Fibroblast of upper back skin (primary cell): ENCODE results near the gene TNFRSF9.

Experiments used
- DNase-seq: peaks from one replicate; pipeline ENCODE4 v3.0.0-alpha.2; 2013

The TNFRSF9 gene

DNA sequence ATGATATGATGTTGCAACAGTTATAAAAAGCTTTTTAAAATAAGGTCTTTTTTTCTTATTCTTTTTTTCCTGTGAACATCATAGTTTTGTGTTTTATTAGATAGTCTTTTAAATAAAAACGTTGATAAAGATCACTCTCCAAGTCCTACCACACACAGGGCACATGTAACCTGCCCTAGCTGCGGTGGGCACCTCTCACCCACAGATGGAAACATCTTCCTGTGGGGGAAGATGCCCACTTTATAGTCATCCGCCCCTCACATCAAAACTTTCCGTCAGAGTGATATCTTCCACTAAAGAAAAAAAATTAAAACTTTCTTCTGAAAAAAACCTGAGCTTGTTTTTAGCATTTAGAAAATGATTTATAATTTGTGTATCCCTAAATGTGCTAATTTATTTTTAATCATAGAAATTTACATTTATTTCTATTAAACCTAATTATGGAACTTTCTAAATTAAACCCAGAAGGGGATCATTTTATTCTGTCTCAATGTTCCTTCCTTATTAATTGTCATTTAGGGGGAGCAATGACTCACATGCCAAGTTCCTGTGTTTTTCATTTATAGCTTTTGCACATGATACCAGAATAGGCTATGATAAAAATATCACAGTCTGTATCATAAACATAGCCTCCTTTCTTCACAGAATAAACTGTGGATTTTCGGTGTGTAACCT is 24.7 kb downstream of the TNFRSF9 start:
- DNase-seq = no peak

DNA sequence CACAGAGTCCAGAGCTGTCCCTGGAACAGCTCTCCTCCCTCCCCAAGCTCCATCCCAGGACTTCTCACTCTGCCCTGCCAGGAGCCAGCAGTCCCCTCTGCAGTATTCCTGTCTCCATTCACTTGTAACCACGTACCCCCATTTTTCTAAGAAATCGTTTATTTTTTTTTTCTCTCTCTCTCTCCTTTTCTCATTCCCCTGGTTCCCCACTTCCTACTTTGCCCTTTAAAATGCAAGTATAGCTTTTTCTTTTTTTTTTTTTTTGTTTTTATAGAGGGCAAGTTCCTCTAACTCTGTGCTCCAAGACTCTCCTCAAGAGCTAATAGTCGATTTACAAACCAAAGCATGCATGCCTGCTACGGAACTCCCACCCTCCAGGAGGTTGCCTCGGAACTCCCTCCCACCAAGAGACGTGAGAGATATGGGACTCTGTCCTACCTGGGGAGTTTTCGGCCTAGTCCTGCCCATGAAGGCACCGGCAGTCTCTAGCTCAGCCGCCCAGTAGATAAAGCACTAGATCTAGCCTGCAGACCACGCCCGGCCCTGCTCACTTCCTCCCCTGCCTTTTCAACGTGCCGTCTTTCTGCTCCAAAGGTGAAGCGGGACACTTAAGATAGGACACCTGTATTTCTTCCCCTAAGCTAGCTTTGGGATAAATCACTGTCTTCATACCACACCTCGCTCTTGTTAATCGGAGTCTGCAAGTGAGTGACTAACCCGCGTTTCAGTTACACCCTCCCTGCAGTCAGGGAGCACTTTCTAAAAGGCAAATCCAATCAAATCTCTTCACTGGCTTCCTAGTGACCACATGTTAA is 27.7 kb downstream of the TNFRSF9 start:
- no peak for DNase-seq

DNA sequence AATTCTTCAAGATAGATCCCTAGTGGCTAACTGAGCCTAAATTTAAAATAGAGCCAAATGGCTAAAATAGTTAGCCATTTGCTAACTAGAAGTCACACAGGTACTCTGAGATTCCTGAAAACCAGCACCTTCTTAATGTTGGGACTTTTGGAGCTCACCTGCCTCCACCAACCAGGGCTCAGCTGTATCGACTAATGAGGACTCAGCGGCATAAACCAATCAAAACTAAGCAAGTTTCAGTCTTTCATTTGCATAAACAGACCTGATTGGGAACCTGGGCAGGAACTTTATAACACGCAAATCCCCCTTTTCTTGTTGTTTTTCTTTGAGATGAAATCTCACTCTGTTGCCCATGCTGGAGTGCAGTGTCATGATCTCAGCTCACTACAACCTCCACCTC is 28.5 kb downstream of the TNFRSF9 start:
- DNase-seq = no peak

DNA sequence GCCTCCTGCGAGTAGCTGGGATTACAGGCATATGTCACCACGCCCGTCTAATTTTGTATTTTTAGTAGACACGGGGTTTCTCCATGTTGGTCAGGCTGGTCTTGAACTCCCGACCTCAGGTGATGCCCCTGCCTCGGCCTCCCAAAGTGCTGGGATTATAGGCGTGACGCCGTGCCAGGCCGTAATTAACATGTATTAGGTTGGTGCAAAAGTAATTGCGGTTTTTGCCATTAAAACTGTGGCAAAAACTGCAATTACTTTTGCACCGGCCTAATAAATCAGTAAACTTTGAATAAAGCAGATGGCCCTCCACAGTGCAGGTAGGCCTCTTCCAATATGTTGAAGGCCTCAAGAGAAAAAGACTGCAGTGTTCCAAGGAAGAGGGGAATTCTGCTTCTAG is 35.4 kb downstream of the TNFRSF9 start:
- no peak for DNase-seq

DNA sequence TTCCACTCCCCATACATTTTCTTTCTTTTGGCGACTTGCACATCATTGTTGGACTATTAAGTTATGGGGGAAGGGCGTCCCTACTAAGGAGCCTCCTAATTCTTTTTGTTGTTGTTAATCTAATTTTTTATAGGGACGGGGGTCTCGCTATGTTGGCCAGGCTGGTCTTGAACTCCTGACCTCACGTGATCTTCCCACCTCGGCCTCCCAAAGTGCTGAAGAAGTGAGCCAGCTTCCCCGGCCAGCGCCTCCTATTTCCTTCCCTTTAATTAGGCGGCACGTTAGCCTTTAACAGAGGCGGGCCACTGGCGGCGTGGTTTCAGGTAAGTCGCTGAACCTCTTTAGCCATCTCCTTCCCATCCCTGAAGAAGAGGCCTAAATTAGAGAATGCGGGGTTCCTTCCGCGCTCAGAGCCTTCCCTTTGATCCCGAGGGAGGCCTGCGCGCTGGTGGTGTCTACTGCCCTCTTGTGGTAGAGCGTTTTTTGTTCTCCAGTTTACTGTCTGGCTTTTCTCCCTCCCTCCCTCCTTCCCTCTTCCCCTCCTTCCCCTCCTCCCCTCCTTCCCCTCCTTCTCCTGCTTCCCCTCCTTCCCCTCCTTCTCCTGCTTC is 38.1 kb downstream of the TNFRSF9 start:
- DNase-seq = peak; percentile 81

DNA sequence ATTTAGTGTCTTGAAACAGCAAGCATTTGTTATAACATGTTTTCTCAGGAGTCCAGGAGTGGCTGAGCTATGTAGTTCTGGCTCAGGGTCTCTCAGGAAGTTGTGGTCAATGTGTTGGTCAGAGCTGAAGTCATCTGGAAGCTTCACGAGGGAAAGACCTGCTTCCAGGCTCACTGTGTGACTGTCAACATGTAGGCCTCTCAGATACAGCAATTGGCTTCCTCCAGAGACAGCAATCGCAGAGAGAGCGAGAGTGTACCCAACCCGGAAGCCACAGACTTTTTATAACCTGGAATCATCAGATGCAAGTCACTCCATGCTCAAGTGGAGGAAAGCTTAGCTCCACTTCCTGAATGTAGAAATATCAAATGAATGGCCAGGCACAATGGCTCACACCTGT is 40.9 kb downstream of the TNFRSF9 start:
- DNase-seq = peak; percentile 23

DNA sequence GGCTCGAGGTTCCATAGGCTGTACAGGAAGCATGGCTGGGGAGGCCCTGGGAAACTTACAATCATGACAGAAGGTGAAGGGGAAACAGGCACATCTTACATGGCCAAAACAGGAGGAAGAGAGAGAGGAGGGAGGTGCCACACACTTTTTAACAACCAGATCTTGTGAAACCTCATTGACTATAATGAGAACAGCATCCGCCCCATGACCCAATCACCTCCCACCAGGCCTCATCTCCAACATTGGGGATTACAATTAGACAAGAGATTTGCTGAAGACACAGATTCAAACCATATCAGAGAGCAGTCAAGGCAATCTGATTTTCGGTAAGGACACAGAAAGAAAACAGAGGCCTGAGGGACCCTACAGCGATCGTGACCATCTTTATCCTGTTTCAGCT is 41.7 kb downstream of the TNFRSF9 start:
- DNase-seq = no peak

DNA sequence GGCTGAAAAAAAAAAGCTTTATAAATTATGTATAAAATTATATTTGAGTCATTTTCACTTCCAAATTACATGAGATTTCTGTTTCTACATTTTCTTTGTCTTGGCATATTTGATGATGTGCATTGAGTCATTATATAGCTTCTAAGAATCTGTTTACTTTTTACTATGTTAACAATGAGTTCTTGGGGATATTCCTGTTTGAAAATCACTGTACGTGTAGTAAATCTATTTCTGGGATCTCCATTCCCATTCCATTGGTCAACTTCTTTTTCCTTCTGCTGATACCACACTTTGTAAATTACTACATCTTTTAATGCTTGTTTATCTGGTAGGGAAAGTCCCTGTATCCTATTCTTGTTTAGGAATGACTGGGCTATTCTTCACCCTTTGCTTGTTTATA is 43.6 kb downstream of the TNFRSF9 start:
- DNase-seq = no peak

DNA sequence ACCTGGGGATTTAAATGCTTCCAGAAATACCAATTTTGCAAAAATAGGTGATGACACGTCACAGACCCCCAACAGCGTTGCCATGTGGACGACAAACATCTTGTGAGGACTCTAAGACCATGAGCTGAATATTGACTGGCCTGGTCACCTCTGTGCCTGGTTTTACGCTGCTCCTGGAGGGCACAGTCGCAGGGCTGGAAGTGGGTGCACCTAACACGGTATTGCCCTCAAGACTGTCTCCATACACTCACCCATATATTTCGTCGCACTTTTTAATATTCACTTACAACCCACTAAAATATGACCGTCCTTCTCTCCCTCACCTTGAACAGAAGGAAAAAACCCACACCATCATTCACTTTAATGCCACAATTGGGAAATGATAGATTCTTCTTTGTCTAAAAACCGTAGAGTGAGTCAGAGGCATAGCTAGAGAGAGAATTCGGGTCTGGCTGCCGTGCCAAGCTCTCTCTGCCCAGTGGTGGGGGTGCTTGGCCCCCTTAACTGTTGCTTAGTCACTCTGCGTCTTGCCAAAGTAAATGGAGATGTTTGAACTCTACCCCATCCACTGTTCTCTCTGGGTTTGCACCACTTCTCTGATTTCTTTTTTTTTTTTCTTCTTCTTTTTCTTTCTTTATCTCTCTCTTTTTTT is 47.0 kb downstream of the TNFRSF9 start:
- peak; percentile 67 for DNase-seq

DNA sequence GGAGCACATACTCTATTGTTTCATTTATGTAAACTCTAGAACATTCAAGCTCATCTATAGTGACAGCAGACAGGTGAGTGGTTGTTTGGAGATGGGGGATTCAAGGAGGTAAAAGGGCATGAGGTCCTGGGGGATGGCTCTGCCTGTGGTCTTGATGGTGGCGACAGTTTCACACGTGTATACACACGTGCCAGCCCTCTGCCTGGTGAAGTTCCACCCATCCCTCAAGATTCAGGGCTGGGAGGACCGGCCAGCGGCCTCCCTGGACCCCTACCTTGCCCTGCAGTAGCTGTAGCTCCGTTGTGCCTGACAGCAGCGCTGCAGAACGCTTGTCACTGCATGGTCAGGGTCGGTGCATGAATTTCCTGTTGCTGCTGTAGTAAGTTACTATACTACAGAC is 48.8 kb downstream of the TNFRSF9 start:
- no peak for DNase-seq

DNA sequence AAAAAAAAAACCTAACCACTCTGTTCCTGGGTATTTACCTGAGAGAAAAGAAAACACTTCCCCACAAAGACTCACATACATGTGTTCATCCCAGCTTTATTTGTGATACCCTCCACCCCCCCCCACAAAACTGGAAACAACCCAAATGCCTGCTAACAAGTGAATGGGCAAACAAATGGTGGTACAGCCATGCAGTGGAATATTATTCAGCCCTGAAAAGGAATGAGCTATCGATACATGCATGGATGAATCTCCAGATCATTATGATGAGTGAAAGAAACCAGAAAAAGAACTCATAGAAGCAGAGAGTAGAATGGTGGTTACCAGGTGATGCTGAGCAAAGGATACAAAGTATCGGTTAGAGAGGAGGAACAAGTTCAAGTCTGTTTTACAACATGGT is 49.8 kb downstream of the TNFRSF9 start:
- DNase-seq = no peak

DNA sequence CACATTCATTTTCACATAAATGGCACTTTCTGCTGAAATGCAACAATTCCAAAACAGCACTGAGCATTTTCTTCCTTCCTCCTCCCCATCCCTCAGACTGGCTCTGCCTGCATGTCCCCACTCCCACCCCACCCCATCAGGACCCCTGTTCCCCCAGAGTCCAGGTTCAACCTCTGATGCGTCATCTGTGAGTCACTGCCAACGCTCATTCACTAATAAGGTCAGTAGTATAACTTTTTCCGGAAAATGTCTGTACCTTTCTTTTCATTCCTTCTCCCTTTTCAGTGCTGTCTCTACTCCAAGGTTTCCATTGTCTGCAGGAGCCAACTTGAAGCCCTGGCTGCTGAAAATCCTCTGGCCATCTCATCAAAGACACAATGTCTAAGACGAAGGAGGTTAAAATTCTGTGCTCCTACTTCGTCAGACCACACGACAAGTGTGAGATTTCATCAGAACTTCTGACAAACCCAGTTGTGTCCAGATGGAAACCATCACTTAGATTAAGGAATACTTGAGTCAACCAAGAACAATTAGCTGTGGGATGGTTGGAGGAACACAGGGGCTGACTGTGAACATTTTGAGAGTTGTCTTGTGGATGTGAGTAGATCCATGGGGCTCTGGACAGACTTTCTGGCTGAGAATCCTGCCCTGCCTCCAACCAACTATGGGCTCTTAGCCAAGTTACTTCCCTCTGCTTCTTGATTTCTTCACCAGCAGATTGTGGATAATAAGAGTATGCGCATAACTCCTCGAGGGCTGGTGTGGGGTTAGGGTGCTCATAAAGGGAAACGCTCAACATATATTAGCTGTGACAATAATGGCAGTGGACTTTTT is 52.2 kb downstream of the TNFRSF9 start:
- DNase-seq = peak; percentile 48

DNA sequence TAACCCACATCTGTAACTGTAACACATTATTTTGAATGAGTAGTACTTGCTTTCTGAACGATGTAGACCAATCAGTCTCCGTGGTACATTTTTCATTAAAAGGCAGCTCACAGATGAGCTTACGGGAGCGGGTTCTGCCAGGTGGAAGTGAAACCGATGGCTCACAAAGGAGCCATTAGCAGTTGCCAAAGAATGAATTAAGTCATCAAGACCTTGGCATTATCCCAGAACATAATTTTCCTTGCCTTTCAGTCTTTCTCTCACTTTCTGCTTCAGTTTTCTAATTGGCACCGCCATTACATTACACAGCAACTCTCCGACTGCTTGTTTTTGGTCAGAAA is 54.3 kb downstream of the TNFRSF9 start:
- DNase-seq = no peak

DNA sequence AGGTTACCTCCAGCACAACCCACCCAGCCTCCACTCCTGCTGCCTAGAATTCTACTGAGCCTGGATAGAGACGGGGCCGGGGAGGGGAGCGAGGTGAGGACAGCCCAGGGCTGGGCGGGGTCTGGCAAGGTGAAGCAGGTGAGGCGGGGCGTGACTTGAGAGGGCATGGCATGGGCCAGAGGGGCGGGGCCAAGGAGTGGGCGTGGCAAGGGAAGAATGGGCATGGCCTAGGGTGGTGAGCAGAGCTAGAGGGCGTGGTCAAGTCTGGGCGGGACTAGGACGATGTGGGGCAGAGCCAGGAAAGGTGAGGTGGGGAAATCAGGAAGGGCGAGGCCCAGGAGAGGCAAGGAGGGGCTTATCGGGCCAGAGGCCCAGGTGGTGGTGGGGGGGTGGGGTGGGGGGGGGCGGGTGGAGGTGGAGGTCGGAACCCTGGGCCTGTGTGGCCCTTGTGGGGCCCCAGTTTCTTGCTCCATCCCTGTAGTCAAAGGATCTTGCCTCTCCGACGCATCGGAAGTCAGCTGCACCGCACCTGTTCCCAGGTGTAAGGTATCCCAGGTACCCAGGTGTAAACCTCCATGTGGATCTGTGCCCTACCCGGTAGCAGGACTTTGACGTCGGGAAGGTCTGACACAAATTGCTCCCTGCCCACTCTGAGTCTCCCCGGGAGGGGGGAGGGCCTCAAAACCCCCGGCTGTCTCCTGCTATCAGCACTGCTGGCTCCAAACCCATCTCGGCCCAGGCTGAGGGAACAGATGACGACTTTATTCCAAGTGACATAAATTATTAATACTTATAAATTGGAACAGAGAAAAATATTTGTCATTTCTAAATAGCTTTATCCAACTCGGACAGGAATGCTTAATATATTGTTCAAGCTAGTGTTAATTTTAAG is 54.9 kb downstream of the TNFRSF9 start:
- DNase-seq = no peak

DNA sequence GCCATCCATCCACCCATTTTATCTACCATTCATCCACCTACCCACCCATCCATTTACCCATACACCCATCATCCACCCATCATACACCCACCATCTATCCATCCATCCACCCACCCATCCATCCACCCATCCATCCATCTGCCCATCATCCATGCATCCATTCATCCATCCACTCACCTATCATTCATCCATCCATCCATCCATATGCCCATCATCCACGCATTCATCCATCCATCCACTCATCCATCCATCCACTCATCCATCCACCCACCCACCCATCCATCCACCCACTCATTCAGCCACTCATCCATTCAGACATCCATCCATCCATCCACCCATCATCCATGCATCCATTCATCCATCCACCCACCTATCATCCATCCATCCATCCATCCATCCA is 55.9 kb downstream of the TNFRSF9 start:
- DNase-seq = no peak

DNA sequence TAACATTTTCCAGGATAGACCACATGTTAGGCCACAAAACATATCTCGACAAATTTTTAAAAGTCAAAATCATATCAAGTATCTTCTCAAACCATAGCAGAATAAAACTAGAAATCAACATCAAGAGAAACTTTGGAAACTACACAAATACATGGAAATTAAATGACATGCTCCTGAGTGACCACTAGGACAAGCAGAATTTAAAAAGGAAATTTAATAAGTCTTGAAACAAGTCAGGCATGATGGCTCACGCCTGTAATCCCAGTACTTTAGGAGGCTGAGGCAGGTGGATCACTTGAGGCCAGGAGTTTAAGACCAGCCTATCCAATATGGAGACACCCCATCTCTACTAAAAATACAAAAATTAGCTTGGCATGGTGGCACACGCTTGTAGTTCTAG is 61.4 kb downstream of the TNFRSF9 start:
- DNase-seq = no peak

DNA sequence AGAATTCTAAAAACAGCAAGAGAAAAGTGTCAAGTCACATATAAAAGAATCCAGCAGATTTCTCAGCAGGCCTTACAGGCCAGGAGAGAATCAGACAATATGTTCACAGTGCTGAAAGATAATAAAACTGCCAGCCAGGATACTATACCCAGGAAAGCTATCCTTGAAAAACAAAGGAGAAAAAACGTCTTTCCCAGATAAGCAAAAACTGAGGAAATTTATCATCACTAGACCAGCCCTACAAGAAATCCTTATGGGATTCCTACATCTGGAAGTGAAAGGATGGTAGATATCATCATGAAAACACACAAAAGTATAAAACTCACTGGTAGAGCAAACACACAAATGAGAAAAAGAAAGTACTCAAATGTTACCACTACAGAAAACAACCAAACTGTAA is 62.6 kb downstream of the TNFRSF9 start:
- DNase-seq = no peak

DNA sequence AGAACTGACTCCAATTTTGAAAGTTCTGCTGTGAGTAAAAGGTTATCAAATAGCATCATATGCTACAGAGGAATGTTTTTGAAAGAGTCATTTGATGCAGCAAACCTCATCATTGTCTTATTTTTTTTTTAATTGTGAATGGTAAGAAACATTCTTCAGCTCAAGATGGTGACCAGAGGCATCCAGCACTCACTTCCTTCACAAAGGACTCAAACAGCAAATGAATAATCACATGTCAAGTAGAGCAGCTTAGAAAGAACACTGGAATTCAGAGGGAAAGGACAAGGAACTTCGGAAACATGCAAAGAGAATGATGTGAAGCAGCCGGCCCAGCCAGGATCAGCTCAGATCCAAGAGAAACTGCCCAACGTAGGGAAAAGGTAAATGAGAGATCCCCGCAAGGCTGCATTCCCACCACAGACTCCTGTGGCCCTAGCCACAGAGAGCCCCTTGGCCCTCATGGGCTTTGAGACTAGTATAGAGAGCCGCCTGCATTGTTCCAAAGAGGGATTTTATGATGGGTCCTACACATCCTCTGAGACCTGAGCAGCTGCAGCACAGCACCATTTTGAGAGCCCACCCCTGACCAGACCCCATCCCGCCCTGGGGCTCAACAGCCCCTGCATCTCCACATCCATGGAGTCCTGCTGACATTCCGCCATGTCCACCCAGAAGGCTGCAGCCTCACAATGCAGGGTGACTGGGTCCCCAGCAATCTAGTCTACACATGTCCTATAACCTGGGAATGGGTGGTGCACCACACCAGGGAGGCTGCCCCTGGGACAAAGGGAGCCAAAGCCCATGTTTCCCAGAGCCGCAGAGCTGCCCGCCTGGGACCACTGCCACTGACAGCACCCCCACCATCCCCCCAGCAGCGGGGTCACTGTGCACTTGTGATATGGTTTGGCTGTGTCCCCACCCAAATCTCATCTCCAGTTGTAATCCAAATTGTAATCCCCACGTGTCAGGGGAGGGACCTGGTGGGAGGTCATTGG is 66.5 kb downstream of the TNFRSF9 start:
- DNase-seq = no peak

DNA sequence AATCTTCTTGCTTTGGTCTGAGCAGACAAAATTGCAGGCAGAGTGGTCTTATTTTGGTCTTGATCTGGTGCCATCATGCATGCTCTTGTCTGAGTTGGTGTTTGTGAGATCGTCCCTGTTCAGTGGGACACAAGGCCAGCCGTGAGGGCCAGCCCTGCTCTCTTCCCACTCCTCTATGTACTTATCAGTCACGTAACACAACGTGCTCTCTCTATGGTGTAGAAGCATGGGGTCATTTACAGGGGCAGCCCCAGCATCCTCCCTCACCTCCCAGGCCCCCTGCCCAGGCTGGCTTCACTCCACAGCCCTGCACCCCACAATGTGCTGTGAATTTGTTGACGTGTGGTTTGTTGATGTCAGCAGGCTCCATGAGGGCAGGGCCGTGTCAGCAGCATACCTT is 69.5 kb downstream of the TNFRSF9 start:
- DNase-seq = no peak

DNA sequence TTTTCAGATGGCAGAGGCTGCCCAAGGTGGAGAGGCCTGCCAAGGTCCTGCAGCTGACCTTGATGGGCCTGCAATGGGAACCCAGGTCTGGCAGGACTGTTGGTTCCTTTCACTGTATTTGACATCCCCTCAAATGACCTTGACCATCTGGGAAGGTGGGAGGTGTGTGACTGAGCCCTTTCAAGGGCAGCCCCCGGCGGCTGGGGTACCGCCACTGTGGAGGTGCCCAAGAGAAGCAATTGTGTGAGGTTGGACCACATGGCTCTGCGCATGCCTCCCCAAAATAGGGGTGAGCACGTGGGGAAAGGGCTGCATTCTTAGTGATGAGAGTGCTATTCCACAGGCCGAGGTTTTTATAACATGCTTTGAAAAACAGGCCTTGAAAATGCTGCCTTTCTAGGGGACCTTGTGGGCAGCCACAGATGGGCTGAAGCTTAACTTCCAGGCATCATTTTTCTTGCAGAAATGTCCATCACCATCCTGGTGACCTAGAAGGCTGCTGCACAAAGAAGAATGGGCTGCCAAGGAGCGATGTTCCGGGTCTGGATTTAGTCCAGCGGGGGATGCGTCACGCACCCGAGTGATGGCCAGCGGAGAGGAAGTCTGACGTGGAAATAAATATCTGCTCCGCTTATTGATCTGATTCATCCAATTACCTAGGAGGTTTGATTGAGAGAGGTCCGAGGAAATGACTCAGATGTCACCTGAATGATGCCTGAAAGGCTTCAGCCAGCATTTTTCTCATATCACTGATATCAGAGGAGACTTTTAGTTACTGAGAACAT is 71.3 kb downstream of the TNFRSF9 start:
- DNase-seq = no peak
